Measurements from ENCODE around the gene MANBA.

Gene MANBA

DNA sequence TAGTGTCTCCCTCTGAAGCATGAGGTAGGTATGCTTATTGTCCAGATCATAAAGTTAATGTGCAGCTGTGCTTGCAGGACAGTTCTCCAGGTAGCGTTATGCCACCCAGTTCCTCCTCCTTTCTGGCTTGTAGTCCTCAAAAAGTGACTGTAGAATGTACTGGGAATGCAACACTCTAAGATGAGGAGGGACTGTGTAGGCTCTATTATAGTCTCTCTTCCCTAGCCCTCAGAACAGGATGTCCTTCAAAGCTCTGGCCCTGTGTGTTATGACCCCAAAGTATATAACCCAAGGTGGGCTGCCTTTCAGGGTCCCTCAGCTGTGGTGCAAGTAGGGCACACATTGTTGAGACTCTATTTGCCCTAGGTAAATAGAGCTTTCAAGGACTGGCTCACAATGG lies 20.8 kb upstream of the MANBA start:
- FAIRE-seq (no peak), DNase-seq (ENCODE audit: insufficient read length, low spot score) (no peak)
- TF ChIP-seq, protein P1, sequence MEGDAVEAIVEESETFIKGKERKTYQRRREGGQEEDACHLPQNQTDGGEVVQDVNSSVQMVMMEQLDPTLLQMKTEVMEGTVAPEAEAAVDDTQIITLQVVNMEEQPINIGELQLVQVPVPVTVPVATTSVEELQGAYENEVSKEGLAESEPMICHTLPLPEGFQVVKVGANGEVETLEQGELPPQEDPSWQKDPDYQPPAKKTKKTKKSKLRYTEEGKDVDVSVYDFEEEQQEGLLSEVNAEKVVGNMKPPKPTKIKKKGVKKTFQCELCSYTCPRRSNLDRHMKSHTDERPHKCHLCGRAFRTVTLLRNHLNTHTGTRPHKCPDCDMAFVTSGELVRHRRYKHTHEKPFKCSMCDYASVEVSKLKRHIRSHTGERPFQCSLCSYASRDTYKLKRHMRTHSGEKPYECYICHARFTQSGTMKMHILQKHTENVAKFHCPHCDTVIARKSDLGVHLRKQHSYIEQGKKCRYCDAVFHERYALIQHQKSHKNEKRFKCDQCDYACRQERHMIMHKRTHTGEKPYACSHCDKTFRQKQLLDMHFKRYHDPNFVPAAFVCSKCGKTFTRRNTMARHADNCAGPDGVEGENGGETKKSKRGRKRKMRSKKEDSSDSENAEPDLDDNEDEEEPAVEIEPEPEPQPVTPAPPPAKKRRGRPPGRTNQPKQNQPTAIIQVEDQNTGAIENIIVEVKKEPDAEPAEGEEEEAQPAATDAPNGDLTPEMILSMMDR (IDR thresholded peaks at IDR 0.05; ENCODE audit: insufficient read depth, missing control alignments), result no peak

DNA sequence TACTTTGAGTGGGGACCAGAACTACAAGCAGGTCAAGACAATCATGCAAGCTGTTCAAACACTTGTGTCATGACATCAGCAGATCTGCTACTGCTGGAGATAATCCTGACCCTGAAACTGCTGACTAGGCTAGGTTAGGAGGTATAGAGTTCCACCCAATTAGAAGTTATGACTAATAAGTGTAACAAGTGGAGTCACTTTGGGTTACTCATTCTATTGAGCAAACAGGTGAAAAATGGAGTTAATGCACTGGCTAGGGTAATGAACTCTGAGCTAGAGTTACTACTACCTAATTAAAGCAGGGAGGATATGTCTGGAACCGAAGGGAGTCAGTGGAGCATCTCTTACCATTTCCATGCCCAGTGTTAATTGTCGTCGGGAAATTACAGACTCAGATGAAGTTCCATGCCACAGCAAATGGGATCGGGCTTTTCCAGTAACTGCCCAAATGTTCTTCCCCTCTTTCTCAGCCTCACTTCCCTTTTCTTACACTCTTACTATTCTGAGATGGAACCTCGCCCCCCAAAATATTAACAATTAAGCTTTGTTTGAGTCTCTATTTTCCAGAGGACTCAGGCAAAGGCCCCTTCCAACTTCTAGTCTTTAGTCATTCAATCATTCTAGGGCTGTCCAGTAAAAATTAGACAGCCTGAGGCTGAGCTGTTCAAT lies 19.8 kb upstream of the MANBA start:
- FAIRE-seq, result no peak
- DNase-seq (ENCODE audit: insufficient read length, low spot score), result no peak
- TF ChIP-seq, protein P1 (IDR thresholded peaks at IDR 0.05; ENCODE audit: insufficient read depth, missing control alignments), result no peak

DNA sequence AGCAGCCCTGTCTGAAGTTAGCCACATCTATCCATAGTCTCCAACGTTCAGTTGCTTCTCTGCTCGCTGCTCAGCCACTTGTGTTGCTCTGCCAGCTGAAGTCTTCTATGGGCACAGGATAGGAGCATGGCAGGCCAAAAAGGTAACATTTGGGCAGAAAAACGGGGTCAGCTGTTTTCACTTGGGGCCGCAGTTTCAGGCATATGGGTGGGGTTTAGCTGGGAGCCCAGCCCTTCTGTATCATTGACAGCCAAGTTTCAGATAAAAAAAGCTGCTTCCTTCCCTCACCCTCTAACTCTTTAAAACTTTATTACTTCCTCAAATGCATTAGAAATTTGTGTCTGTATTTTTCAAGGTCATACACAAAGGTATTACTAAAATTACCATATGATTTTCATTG lies 18.4 kb upstream of the MANBA start:
- TF ChIP-seq, protein P1 (IDR thresholded peaks at IDR 0.05; ENCODE audit: insufficient read depth, missing control alignments), result no peak
- FAIRE-seq (no peak), DNase-seq (ENCODE audit: insufficient read length, low spot score) (no peak)

DNA sequence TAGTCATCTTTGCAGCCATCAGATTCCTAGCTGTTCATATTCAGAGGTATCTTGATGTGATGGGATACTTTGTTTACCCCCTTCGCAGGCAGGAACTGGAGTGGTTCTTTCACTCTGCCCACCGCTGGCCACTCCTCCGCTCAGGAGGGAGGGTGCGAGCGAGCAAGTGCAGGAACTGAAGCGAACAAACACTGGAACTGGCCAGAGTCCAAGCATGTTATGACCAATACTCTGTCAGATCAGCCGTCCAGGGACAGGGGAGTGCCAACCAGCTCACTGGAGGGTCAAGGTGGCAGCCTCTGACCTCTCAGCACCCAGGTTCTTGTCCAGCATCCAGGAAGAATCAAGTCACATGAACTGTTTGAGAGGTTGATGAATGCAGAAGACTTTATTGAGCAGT lies 18.0 kb upstream of the MANBA start:
- TF ChIP-seq, protein P1 (IDR thresholded peaks at IDR 0.05; ENCODE audit: insufficient read depth, missing control alignments), result no peak
- DNase-seq (ENCODE audit: insufficient read length, low spot score) (no peak), FAIRE-seq (no peak)

DNA sequence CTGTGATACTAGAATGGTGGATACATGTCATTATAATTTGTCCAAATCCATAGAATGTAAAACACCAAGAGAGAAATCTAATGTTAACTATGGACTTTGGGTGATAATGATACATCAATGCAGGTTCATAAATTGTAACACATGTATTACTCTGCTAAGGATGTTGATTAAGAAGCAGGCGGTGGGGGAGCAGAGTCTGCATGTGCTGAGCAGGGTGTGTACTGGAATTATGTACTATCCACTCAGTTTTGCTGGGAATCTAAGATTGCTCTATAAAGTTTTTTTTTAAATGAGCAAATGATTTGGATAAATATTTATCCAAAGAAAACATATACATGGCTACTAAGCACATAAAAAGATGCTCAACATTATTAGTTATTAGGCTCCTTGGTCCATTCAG lies 15.0 kb upstream of the MANBA start:
- TF ChIP-seq, protein P1 (IDR thresholded peaks at IDR 0.05; ENCODE audit: insufficient read depth, missing control alignments), result no peak
- FAIRE-seq, result no peak
- DNase-seq (ENCODE audit: insufficient read length, low spot score), result no peak

DNA sequence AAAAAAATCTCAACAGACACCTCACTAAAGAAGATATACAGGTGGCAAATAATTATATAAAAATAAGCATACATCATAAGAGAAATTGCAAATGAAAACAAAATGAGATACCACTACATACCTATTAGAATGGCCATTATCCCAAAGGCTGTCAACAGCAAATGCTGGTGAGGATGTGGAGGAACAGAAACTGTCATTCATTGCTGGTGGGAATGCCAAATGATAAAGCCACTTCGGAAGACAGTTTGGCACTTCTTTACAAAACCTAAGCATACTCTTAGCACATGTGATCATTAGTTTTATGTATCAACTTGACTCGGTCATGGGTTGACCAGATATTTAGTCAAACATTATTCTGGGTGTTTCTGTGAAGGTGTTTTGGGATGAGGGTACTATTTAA lies 13.5 kb upstream of the MANBA start:
- DNase-seq (ENCODE audit: insufficient read length, low spot score), result no peak
- TF ChIP-seq, protein P1 (IDR thresholded peaks at IDR 0.05; ENCODE audit: insufficient read depth, missing control alignments), result no peak
- no peak for FAIRE-seq

DNA sequence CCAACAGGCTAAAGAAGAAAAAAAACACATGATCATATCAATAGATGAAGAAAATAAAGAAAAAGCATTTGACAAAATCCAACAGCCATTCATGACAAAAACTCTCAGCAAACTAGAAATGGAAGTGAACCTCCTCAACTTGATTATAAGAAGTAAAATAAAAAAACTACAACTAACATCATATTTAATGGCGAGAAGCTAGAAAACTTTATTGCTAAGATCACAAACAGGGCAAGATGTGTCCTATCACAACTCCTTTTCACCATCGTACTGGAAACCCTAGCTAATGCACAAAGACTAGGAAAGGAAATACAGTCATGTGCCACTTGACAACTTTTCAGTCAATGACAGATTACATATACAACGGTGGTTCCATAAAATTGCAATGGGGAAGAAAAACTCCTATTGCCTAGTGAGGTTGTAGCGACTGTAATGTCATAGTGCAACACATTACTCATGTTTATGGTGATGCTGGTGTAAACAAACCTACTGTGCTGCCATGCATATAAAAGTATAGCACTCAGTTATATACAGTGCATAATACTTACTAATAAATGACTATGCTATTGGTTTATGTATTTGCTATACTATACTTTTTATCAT lies 12.1 kb upstream of the MANBA start:
- TF ChIP-seq, protein P1 (IDR thresholded peaks at IDR 0.05; ENCODE audit: insufficient read depth, missing control alignments), result no peak
- FAIRE-seq, result no peak
- no peak for DNase-seq (ENCODE audit: insufficient read length, low spot score)

Measured in D721Med (cell line).